ENCODE measurements around the gene GP1BB.
"Not testable (repeated sequence)": the region's sequence is repeated elsewhere in the genome, so short reads cannot be mapped to it uniquely, and the experiment has no call there.

Gene GP1BB

GRCh38 chr22:19723232-19723982, at the start of gene GP1BB:
Gene GP1BB (plus strand): TSS chr22:19723539. CDS start chr22:19723570, 31 bp downstream.
- no peak for DNase-seq

- DNase-seq: no peak
These were observed 49.7 kb upstream of the GP1BB start for GRCh38 chr22:19673660-19674059.

- DNase-seq: no peak
These were observed 49.0 kb upstream of the GP1BB start for GRCh38 chr22:19674129-19674928.

GRCh38 chr22:19674929-19675253, 48.4 kb upstream of the GP1BB start:
- DNase-seq: no peak

- DNase-seq: no peak
These were observed 47.9 kb upstream of the GP1BB start for GRCh38 chr22:19675428-19675827.

GRCh38 chr22:19676437-19676836, 46.9 kb upstream of the GP1BB start:
- DNase-seq: not testable (repeated sequence)

- DNase-seq: no peak
These were observed 44.3 kb upstream of the GP1BB start for GRCh38 chr22:19678949-19679521.

- peak; percentile 15 for DNase-seq
These were observed 43.7 kb upstream of the GP1BB start for GRCh38 chr22:19679522-19680101.

- DNase-seq: no peak
These were observed 43.0 kb upstream of the GP1BB start for GRCh38 chr22:19680287-19680881.

GRCh38 chr22:19680911-19681862, 42.2 kb upstream of the GP1BB start:
- DNase-seq: no peak

- no peak for DNase-seq
These were observed 41.5 kb upstream of the GP1BB start for GRCh38 chr22:19681863-19682245.

- no peak for DNase-seq
These were observed 36.4 kb upstream of the GP1BB start for GRCh38 chr22:19686946-19687345.

- DNase-seq: no peak
These were observed 35.6 kb upstream of the GP1BB start for GRCh38 chr22:19687561-19688300.

GRCh38 chr22:19688301-19689290, 34.7 kb upstream of the GP1BB start:
- no peak for DNase-seq

GRCh38 chr22:19689408-19689807, 33.9 kb upstream of the GP1BB start:
- no peak for DNase-seq

- no peak for DNase-seq
These were observed 32.2 kb upstream of the GP1BB start for GRCh38 chr22:19691007-19691720.

- peak; percentile 44 for DNase-seq
These were observed 31.5 kb upstream of the GP1BB start for GRCh38 chr22:19691721-19692341.

- no peak for DNase-seq
These were observed 29.8 kb upstream of the GP1BB start for GRCh38 chr22:19693581-19693980.
